Activated naive CD4-positive, alpha-beta T cell treated with anti-CD3 and anti-CD28 coated beads, Interleukin-2, amount 50 U/mL, for 16 hours (primary cell): ENCODE results near the gene DYDC2.
"Not testable (repeated sequence)": the region's sequence is repeated elsewhere in the genome, so short reads cannot be mapped to it uniquely, and the experiment has no call there.

Experiments used
- DNase-seq: peaks from one replicate; pipeline ENCODE4 v3.0.0-alpha.2; 2020

The DYDC2 gene

DNA sequence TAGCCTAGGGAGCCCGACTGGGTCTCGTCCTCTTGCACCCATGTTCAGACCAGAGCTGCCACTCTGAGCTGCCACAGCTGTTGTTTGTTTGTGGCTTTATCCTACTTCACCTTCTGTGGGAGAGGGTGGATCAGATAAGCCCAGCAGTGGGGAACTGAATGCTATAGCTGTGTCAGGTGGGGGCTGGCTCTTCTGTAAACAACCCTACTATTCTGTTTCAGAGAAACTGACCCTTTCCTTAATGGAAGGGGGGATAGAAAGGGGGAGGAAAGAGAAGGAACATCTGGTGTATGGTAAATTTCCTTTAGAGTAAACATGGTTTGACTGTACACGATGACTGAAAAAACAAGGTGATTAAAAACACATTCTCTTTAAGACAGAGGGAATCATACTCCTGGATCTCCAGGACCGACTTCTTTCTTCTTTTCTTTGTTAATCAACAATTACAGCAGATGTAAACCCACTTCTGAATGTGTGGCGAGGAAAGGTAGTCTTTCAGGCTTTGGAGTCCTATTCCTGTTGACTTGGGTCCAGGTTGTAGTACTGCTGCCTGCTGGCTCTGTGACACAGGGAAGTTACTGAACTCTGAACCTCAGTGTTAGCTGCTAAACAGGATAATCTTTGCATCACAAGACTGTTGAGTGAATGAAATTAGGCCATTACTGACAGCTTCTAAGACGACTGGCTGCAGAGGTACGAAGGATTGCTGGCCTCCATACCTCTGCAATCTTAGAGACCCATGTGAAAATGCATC, 57.7 kb downstream of the DYDC2 start:
- no peak for DNase-seq

DNA sequence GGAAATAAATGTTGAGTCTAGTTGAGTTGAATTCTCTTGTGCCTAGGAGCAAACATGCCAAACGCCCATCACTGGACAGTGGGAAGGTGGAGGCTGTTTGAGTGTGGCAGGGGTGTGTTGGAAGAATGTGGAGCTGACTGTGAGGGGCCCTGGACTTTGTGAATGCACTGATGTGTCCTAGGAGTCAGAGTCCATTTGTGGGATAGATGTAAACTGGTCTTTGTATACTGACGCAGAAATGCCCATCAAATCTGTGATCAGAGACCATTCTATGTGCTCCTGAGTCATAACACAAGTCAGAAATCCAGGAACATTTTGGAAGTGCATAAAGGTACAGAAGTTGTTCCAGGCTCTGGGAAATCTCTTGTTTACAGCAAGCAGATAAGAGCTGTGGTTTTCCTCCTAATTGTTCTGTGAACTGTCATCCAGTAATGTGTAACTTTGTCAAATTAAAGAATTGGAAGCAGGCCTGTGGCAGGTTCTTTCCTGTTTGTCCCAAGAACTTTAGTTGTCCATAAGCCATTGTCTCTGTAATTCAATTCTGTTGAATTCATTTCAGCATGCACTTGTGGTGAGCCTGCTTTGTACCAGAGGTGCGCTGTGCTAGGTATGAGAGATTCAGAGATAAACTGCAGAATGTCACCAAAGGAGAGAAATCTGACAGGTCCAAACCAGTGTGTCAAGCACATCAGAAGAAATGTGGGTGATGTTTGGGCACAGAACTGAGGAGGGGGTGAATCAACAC, 59.3 kb downstream of the DYDC2 start:
- DNase-seq, result no peak

DNA sequence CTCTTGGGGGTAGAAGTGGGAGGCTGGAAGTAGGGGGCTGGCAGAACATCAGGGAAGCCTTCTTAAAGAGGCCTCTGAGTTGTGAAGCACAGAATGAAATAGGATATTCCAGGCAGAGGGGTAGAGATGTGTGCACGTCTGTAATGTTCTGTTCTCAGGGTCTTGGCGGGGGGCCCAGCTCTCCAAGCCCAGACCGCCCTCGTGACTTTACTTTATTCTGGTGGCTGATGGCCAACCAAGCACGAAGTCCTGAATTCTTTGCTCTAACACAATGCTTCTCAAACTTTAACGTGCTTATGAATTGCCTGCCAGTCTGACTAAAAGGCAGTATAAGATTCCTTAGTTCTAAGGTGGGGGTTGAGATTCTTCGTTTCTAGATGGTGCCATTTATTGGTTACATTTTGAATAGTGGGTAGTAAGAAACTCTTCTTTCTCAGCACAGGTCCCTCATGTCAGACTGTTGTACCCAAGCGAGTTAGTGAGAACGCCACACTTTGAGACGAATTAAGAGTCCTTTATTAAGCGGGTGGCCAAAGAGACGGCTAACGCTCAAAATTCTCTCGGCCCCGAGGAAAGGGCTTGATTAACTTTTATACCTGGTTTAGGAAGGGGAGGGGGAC, 60.0 kb downstream of the DYDC2 start:
- DNase-seq, result no peak

DNA sequence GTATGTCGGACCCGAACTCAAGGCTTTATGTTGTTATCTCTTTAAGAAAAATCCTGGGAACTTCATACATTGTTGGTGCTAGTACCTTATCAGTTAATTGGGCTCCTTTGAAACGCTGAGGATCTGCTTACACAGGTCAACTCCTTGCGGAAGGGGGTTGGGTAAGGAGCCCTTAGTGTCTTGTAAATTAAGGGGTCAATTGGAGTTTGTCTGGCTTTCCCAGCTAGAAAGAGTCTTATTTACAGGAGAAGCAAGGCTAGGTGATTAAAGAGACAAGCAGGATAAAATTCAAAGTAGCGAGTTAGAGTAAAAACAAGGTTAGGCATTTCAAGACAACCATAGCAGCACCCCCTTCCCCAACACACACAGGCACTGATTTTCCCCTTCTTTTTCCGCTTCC, 60.7 kb downstream of the DYDC2 start:
- DNase-seq, result not testable (repeated sequence)
